ENCODE results near the gene DDX27.

DNA sequence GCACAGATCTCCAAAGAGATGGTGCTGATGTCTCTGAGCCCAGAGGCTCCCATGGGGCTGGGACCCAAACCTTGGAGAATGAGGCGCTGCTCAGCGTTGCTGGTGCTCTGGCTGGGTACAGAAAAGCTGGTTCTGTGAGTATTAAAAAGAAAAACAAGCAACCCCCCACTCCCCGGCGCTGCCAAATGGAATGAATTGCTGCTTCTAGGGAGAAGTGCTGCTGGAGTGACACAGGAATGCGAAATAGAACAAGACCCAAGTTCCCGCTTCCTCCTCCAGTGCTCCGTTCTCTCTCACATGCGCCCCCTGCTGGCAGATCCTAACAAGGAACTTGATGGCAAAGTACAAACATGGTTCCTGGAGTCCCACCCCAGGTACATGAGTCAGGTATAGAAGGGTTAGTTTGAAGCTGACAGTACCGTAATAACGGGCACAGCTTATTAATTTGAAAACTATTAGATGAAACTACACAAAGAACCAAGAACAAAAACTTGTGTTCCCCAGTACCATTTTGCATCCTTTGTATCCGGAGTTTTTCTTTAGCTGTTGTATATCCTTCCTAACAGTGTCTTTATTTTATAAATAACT lies 2.1 kb upstream of the DDX27 start:
- TF ChIP-seq, protein P1, sequence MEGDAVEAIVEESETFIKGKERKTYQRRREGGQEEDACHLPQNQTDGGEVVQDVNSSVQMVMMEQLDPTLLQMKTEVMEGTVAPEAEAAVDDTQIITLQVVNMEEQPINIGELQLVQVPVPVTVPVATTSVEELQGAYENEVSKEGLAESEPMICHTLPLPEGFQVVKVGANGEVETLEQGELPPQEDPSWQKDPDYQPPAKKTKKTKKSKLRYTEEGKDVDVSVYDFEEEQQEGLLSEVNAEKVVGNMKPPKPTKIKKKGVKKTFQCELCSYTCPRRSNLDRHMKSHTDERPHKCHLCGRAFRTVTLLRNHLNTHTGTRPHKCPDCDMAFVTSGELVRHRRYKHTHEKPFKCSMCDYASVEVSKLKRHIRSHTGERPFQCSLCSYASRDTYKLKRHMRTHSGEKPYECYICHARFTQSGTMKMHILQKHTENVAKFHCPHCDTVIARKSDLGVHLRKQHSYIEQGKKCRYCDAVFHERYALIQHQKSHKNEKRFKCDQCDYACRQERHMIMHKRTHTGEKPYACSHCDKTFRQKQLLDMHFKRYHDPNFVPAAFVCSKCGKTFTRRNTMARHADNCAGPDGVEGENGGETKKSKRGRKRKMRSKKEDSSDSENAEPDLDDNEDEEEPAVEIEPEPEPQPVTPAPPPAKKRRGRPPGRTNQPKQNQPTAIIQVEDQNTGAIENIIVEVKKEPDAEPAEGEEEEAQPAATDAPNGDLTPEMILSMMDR (IDR thresholded peaks at IDR 0.05; ENCODE audit: control extremely low read depth in 1 of 3, insufficient read depth in 1 of 3, low read depth in 1 of 3, low read length in 3 of 3): peak; percentile 81 to 95 (median 85)
- TF ChIP-seq FOSL1 (IDR thresholded peaks at IDR 0.05; ENCODE audit: insufficient read depth, low read depth, low read length): no peak
- TF ChIP-seq POLR2A (IDR thresholded peaks at IDR 0.05; ENCODE audit: control extremely low read depth in 1 of 2, low read depth in 2 of 2, low read length in 2 of 2): no peak; a peak in 1 of 3 replicates
- TF ChIP-seq RFX5 (IDR thresholded peaks at IDR 0.05; ENCODE audit: borderline replicate concordance, low read depth, low read length): no peak
- TF ChIP-seq POLR2AphosphoS5 (IDR thresholded peaks at IDR 0.05; ENCODE audit: low read depth, low read length): 0 out of 2 replicates have a peak, but pooled peaks have one; percentile 38
- TF ChIP-seq SIN3A (conservative IDR thresholded peaks at IDR 0.05 in 1 of 2, IDR thresholded peaks at IDR 0.05 in 1 of 2; ENCODE audit: low read depth in 1 of 2, low read length in 2 of 2): no peak
- TF ChIP-seq CREB1 (IDR thresholded peaks at IDR 0.05): 0 out of 2 replicates have a peak, but pooled peaks have one; percentile 11
- peak; percentile 80 for TF ChIP-seq TEAD4 (IDR thresholded peaks at IDR 0.05; ENCODE audit: low read depth, low read length)
- TF ChIP-seq BRCA1 (IDR thresholded peaks at IDR 0.05; ENCODE audit: low read depth, low read length): no peak
- no peak for TF ChIP-seq CHD2 (IDR thresholded peaks at IDR 0.05; ENCODE audit: low read length)
- TF ChIP-seq CEBPB (IDR thresholded peaks at IDR 0.05; ENCODE audit: low read depth, low read length): no peak
- TF ChIP-seq BCL11A (IDR thresholded peaks at IDR 0.05; ENCODE audit: low read depth in 2 of 2, low read length in 2 of 2): no peak
- no peak for TF ChIP-seq JUN (IDR thresholded peaks at IDR 0.05; ENCODE audit: low read depth, low read length)
- TF ChIP-seq EP300 (IDR thresholded peaks at IDR 0.05; ENCODE audit: borderline replicate concordance in 1 of 2, low read depth in 2 of 2, low read length in 2 of 2): 0 out of 3 replicates have a peak, but pooled peaks of 1 of the 2 experiments have one; percentile 37

All from H1 (cell line).